GM18507 (cell line): ENCODE measurements around the gene EIPR1.
"Not testable (repeated sequence)": the region's sequence is repeated elsewhere in the genome, so short reads cannot be mapped to it uniquely, and the experiment has no call there.

Source experiments
- DNase-seq: peaks from one replicate; pipeline ENCODE4 v3.0.0; 2011; ENCODE audit warnings: low read depth; ENCODE audit not compliant: insufficient read length; ENCODE audit errors: extremely low spot score
- FAIRE-seq: peaks from 2 replicates; lab custom pipeline; 2011; peaks lifted over from hg19 to GRCh38; lab: Jason Lieb, UNC

EIPR1 gene

GRCh38 chr2:3207091-3207491 is 170.5 kb downstream of the EIPR1 start:
- FAIRE-seq: no peak
- DNase-seq: no peak

- DNase-seq (no peak), FAIRE-seq (no peak)
Measured at GRCh38 chr2:3205845-3206244, 171.8 kb downstream of the EIPR1 start.

- no peak for FAIRE-seq
- DNase-seq: no peak
Measured at GRCh38 chr2:3204031-3204821, 173.4 kb downstream of the EIPR1 start.

- FAIRE-seq: no peak
- DNase-seq: no peak
Measured at GRCh38 chr2:3203497-3204019, 174.1 kb downstream of the EIPR1 start.

GRCh38 chr2:3202926-3203325 is 174.7 kb downstream of the EIPR1 start:
- FAIRE-seq (no peak), DNase-seq (no peak)

GRCh38 chr2:3201281-3201680 is 176.3 kb downstream of the EIPR1 start:
- DNase-seq (no peak), FAIRE-seq (no peak)

- no peak for DNase-seq
- FAIRE-seq: no peak
Measured at GRCh38 chr2:3200420-3200939, 177.1 kb downstream of the EIPR1 start.

- FAIRE-seq: no peak
- no peak for DNase-seq
Measured at GRCh38 chr2:3199627-3200345, 177.8 kb downstream of the EIPR1 start.

GRCh38 chr2:3198671-3199192 is 178.9 kb downstream of the EIPR1 start:
- not testable (repeated sequence) for DNase-seq, FAIRE-seq

- no peak for FAIRE-seq
- DNase-seq: no peak
Measured at GRCh38 chr2:3198119-3198518, 179.5 kb downstream of the EIPR1 start.

- FAIRE-seq (no peak), DNase-seq (no peak)
Measured at GRCh38 chr2:3197308-3197707, 180.3 kb downstream of the EIPR1 start.

GRCh38 chr2:3196716-3197115 is 180.9 kb downstream of the EIPR1 start:
- DNase-seq: no peak

GRCh38 chr2:3195641-3196476 is 181.8 kb downstream of the EIPR1 start:
- DNase-seq (no peak), FAIRE-seq (no peak)

More at GRCh38 chr2:3196716-3197115, 180.9 kb downstream of the EIPR1 start:
- no peak for FAIRE-seq

GRCh38 chr2:3194828-3195227 is 182.8 kb downstream of the EIPR1 start:
- FAIRE-seq (no peak), DNase-seq (no peak)

- FAIRE-seq: no peak
- DNase-seq: no peak
Measured at GRCh38 chr2:3193443-3194330, 183.9 kb downstream of the EIPR1 start.

GRCh38 chr2:3192920-3193319 is 184.7 kb downstream of the EIPR1 start:
- FAIRE-seq (no peak), DNase-seq (no peak)

- FAIRE-seq: no peak
- DNase-seq: no peak
Measured at GRCh38 chr2:3192281-3192818, 185.3 kb downstream of the EIPR1 start.

- FAIRE-seq (no peak), DNase-seq (no peak)
Measured at GRCh38 chr2:3189961-3190360, 187.7 kb downstream of the EIPR1 start.
